Spleen (tissue), 7 donors: Measurements from ENCODE around the gene SACM1L.

Experiments used
- CTCF ChIP-seq, 11 experiments: fragments of 200-600 bp in 7 of 11; fragments of 450-650 bp in 4 of 11; sonication (generic) in 4 of 11; IDR thresholded peaks in 8 of 11; conservative IDR thresholded peaks in 3 of 11; 1 replicate in 7 of 11; 2 replicates in 4 of 11; pipeline versions ENCODE4 v1.4.0 to v1.8.0; 2016 to 2021; ENCODE audit warnings: antibody characterized with exemption in 11 of 11, inconsistent platforms in 4 of 11, mild to moderate bottlenecking in 1 of 11
- POLR2A ChIP-seq, 3 donors: fragments of 450-650 bp; IDR thresholded peaks; one replicate each; pipeline ENCODE4 v1.5.1; 2017; ENCODE audit warnings: antibody characterized with exemption in 3 of 3, mild to moderate bottlenecking in 1 of 3
- POLR2AphosphoS5 ChIP-seq, 3 donors: sonication (generic); formaldehyde crosslinking; IDR thresholded peaks; one replicate each; pipeline ENCODE4 v1.5.1; 2017; ENCODE audit warnings: antibody characterized with exemption in 3 of 3
- donor health status: DM: no; HTN: no; CAD: no; lungs with moderate emphysema.
- donor health status: DM: no; HTN: no; CAD: no.
- donor health status: DM: no; HTN: no; CAD: no.

DNA sequence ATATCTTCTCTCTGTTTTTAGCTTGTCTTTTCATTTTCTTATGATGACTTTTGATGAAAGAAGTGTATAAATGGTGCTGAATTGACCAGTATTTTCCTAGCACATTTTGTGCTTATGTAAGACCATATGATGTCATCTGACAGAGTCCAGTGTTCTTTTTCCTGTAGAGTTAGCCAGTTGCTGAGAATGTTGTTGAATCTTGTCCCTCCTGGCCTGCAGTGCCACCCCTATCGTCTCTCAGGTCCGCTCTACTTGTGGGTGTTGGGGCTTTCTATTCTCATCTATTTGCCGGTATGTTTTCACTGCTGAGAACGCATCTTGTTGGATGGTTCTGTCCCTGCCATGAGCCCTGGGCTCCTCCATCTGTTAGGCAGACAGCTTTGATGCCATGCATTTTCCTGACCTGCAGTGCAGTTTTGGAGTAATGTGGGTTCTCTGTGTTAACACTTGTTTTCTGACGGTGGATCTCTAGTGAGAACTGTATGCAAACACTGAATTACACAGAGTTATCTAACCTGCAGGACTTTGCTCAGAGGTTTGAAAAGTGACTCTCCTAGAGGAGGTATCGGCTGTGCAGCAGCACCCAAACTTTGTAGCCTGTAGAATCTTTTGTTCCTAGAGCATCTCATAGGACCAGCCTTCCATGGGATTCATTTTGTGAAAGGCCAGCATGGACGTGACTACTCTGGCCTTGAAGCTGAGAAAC lies 62.5 kb downstream of the SACM1L start:
- TF ChIP-seq CTCF (IDR thresholded peaks at IDR 0.05 in 8 of 11, conservative IDR thresholded peaks at IDR 0.05 in 3 of 11) (no peak), POLR2AphosphoS5 (IDR thresholded peaks at IDR 0.05) (no peak), POLR2A (IDR thresholded peaks at IDR 0.05) (no peak)
